Stomach (tissue), 4 donors: ENCODE results near the gene LRRC55.

ENCODE experiments used
- EP300 ChIP-seq: sonication (generic); formaldehyde crosslinking; IDR thresholded peaks from one replicate; pipeline ENCODE4 v1.6.1; 2017; ENCODE audit warnings: antibody characterized with exemption
- POLR2A ChIP-seq, 4 donors: fragments of 450-650 bp; IDR thresholded peaks; one replicate each; pipeline ENCODE4 v1.6.1; 2016; ENCODE audit warnings: antibody characterized with exemption in 4 of 4, control low read depth in 2 of 4, mild to moderate bottlenecking in 1 of 4, moderate library complexity in 1 of 4
- TF ChIP-seq, protein P1 (sequence below), 7 experiments: fragments of 450-650 bp in 4 of 7; fragments of 200-600 bp in 3 of 7; sonication (generic) in 3 of 7; IDR thresholded peaks; one replicate each; pipeline ENCODE4 v1.5.1; 2016 to 2019; ENCODE audit warnings: antibody characterized with exemption in 7 of 7, control low read depth in 2 of 7, mild to moderate bottlenecking in 1 of 7

DNA sequence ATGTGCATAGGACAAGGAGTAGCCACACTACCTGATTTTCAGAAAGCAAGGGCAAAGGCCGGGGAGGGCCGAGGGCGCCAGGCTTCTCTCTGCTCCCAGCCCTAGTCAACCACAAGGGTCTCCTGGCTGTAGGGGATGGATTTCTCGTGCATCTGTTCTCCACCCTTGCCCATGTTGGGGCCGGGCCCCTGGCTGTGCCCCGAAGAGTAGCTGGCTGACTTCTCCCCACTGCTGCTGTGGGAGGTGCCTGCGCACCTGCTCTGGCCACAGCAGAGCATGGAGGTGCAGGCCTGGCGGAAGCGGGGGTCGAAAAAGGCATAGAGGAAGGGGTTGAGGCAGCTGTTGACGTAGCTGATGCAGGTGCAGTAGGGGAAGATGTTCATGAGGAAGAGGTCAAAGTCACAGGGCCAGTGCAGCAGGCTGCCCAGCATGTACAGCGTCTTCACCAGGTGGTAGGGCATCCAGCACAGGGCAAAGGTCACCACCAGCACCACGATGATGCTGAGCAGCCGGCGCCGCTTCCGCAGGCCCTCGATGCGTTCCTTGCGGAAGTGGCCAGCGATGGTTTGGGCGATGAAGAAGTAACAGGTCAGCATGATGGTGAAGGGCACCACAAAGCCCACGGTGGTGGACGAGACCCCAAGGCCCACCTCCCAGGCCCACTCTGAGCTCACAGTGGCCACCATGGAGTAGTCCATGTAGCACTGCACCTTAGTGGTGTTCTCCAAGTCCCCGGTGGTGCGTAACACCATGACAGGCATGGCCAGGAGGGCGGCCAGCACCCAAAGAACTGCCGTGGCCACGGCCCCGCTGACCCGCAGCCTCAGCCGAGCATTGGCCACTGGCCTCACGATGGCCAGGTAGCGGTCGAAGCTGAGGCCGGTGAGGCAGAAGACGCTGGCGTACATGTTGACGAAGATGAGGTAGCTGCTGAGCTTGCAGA lies 54.3 kb downstream of the LRRC55 start:
- TF ChIP-seq POLR2A (IDR thresholded peaks at IDR 0.05) = no peak
- TF ChIP-seq, protein P1, sequence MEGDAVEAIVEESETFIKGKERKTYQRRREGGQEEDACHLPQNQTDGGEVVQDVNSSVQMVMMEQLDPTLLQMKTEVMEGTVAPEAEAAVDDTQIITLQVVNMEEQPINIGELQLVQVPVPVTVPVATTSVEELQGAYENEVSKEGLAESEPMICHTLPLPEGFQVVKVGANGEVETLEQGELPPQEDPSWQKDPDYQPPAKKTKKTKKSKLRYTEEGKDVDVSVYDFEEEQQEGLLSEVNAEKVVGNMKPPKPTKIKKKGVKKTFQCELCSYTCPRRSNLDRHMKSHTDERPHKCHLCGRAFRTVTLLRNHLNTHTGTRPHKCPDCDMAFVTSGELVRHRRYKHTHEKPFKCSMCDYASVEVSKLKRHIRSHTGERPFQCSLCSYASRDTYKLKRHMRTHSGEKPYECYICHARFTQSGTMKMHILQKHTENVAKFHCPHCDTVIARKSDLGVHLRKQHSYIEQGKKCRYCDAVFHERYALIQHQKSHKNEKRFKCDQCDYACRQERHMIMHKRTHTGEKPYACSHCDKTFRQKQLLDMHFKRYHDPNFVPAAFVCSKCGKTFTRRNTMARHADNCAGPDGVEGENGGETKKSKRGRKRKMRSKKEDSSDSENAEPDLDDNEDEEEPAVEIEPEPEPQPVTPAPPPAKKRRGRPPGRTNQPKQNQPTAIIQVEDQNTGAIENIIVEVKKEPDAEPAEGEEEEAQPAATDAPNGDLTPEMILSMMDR (IDR thresholded peaks at IDR 0.05) = no peak
- no peak for TF ChIP-seq EP300
